HepG2 (cell line): ENCODE data around the gene VEZF1. TPM values are rescaled to one million over a fixed set of nuclear protein-coding genes. Genes with fewer than 3 reads are reported as not detected.

Source experiments
- ATAC-seq: fragments of 200-7000 bp; cut with Tn5 transposase; 3 replicates; pipeline ENCODE4 v1.9.1; 2020; ENCODE audit warnings: mild to moderate bottlenecking, moderate library complexity
- BruUV-seq: library from RNA; stranded (reverse); fragments of 400-500 nt; replicated peaks from 2 replicates; lab custom pipeline; 2021; lab: Mats Ljungman, UMichigan
- CTCF ChIA-PET: fragments of 300-600 bp; formaldehyde crosslinking; extraction: SDS; loops from one replicate; lab custom pipeline; 2021; ENCODE audit warnings: low total read pairs, inconsistent platforms, low intra/inter-chr PET ratio; lab: Yijun Ruan, JAX
- POLR2A ChIA-PET: fragments of 350-600 bp; sonication (Branson Sonifier 250); formaldehyde crosslinking; loops from one replicate; lab custom pipeline; 2020; ENCODE audit warnings: antibody characterized with exemption, inconsistent platforms; lab: Yijun Ruan, JAX
- DNase-seq: peaks from one replicate; pipeline ENCODE4 v3.0.0-alpha.2; 2015; ENCODE audit warnings: low spot score
- FAIRE-seq: peaks from 3 replicates; lab custom pipeline; 2011; peaks lifted over from hg19 to GRCh38; lab: Jason Lieb, UNC
- H2AFZ ChIP-seq: one replicate; pipeline ENCODE4 v1.6.1; 2011; ENCODE audit warnings: low read length, inconsistent platforms
- H3K27ac ChIP-seq: fragments of 300-600 bp; 3 replicates; pipeline ENCODE4 v1.8.0; 2011; ENCODE audit warnings: mixed run types, mild to moderate bottlenecking, mixed read lengths, low read length, inconsistent platforms; ENCODE audit not compliant: insufficient read depth; ENCODE audit errors: extremely low read length
- H3K27me3 ChIP-seq, 2 experiments: fragments of 200-600 bp in 1 of 2; 2 replicates in 1 of 2; 3 replicates in 1 of 2; pipeline versions ENCODE4 v1.6.0 to v1.8.0; 2011; ENCODE audit warnings: low read length in 2 of 2, mild to moderate bottlenecking in 2 of 2, moderate library complexity in 2 of 2, inconsistent platforms in 1 of 2; ENCODE audit not compliant: insufficient read depth in 2 of 2, control insufficient read depth in 1 of 2
- H3K36me3 ChIP-seq, 2 experiments: fragments of 200-600 bp in 1 of 2; replicated peaks in 1 of 2; 2 replicates in 1 of 2; 3 replicates in 1 of 2; pipeline versions ENCODE4 v1.5.1 to v1.8.0; 2011; ENCODE audit warnings: low read length in 2 of 2, inconsistent platforms in 1 of 2; ENCODE audit not compliant: insufficient read depth in 2 of 2, control insufficient read depth in 1 of 2
- H3K4me1 ChIP-seq: 2 replicates; pipeline ENCODE4 v1.5.1; 2012; ENCODE audit warnings: low read length, inconsistent platforms; ENCODE audit not compliant: insufficient read depth
- H3K4me2 ChIP-seq: 2 replicates; pipeline ENCODE4 v1.6.0; 2011; ENCODE audit warnings: low read depth, low read length, inconsistent platforms
- H3K4me3 ChIP-seq, 3 experiments: fragments of 200-600 bp in 1 of 3; sonication (generic), shearing (Covaris generic) in 1 of 3; replicated peaks in 1 of 3; 2 replicates each; pipeline ENCODE4 v1.5.1; 2011 to 2016; ENCODE audit warnings: low read length in 3 of 3, inconsistent platforms in 2 of 3, low read depth in 2 of 3, mild to moderate bottlenecking in 2 of 3, control low read depth in 1 of 3, mixed read lengths in 1 of 3; ENCODE audit not compliant: insufficient read depth in 1 of 3
- H3K79me2 ChIP-seq: one replicate; pipeline ENCODE4 v1.6.1; 2011; ENCODE audit warnings: low read length, inconsistent platforms; ENCODE audit not compliant: insufficient read depth
- H3K9ac ChIP-seq: 2 replicates; pipeline ENCODE4 v1.6.0; 2011; ENCODE audit warnings: mild to moderate bottlenecking, low read depth, low read length, inconsistent platforms; ENCODE audit not compliant: insufficient read depth
- H3K9me3 ChIP-seq: 2 replicates; pipeline ENCODE4 v1.5.1; 2012; ENCODE audit warnings: mild to moderate bottlenecking, low read length
- H4K20me1 ChIP-seq: 2 replicates; pipeline ENCODE4 v1.6.0; 2011; ENCODE audit warnings: inconsistent platforms, mild to moderate bottlenecking, low read length, moderate library complexity; ENCODE audit not compliant: insufficient read depth
- ASH2L ChIP-seq: fragments of 300-600, 200-600 bp; sonication (generic); IDR thresholded peaks from 2 replicates; pipeline ENCODE4 v1.7.0; 2017; ENCODE audit warnings: low read depth, mild to moderate bottlenecking, moderate library complexity, mixed read lengths, low read length; ENCODE audit not compliant: insufficient read length
- DNMT1 ChIP-seq: sonication (generic); formaldehyde crosslinking; IDR thresholded peaks from 2 replicates; pipeline ENCODE4 v1.5.1; 2020; ENCODE audit warnings: mild to moderate bottlenecking, missing genetic modification reagents
- ELF3 ChIP-seq: IDR thresholded peaks from 2 replicates; pipeline ENCODE4 v1.6.1; 2016; ENCODE audit warnings: missing genetic modification reagents, missing compliant biosample characterization
- HDAC1 ChIP-seq: sonication (generic); formaldehyde crosslinking; IDR thresholded peaks from 2 replicates; pipeline ENCODE4 v1.5.1; 2020; ENCODE audit warnings: mild to moderate bottlenecking, missing genetic modification reagents
- HNRNPLL ChIP-seq: fragments of 200-400 bp; formaldehyde crosslinking; IDR thresholded peaks from 2 replicates; pipeline ENCODE4 v1.6.1; 2017; ENCODE audit warnings: mild to moderate bottlenecking, low read depth, low read length; ENCODE audit not compliant: poor library complexity, severe bottlenecking
- NR2F1 ChIP-seq, 2 experiments: fragments of 450-650 bp in 1 of 2; formaldehyde crosslinking in 1 of 2; IDR thresholded peaks; 2 replicates each; pipeline versions ENCODE4 v1.5.0 to v1.6.1; 2016 to 2020; ENCODE audit warnings: mild to moderate bottlenecking in 1 of 2, missing compliant biosample characterization in 1 of 2, missing genetic modification reagents in 1 of 2, moderate library complexity in 1 of 2
- PHF8 ChIP-seq: sonication (generic); formaldehyde crosslinking; IDR thresholded peaks from 2 replicates; pipeline ENCODE4 v1.5.0; 2020; ENCODE audit warnings: missing genetic modification reagents
- ZC3H13 ChIP-seq: sonication (generic); formaldehyde crosslinking; IDR thresholded peaks from 2 replicates; pipeline ENCODE4 v1.8.1; 2023; ENCODE audit warnings: mild to moderate bottlenecking, missing genetic modification reagents, moderate library complexity
- ZFX ChIP-seq: sonication (generic); formaldehyde crosslinking; IDR thresholded peaks from 2 replicates; pipeline ENCODE4 v1.4.0; 2020; ENCODE audit warnings: mild to moderate bottlenecking, low read depth, missing genetic modification reagents, moderate library complexity
- ZNF138 ChIP-seq: sonication (generic); formaldehyde crosslinking; IDR thresholded peaks from 2 replicates; pipeline ENCODE4 v1.5.0; 2020; ENCODE audit warnings: mild to moderate bottlenecking, low read depth, missing genetic modification reagents
- ZNF20 ChIP-seq: sonication (generic); formaldehyde crosslinking; IDR thresholded peaks from 2 replicates; pipeline ENCODE4 v1.4.0; 2020; ENCODE audit warnings: mild to moderate bottlenecking, moderate library complexity, missing genetic modification reagents
- ZNF232 ChIP-seq: sonication (generic); formaldehyde crosslinking; IDR thresholded peaks from 2 replicates; pipeline ENCODE4 v1.4.0; 2020; ENCODE audit warnings: missing genetic modification reagents, borderline replicate concordance
- ZNF251 ChIP-seq: sonication (generic); formaldehyde crosslinking; IDR thresholded peaks from 2 replicates; pipeline ENCODE4 v1.9.0; 2021; ENCODE audit warnings: mild to moderate bottlenecking, missing genetic modification reagents
- ZNF280B ChIP-seq: sonication (generic); formaldehyde crosslinking; IDR thresholded peaks from 2 replicates; pipeline ENCODE4 v1.5.0; 2020; ENCODE audit warnings: missing genetic modification reagents, mild to moderate bottlenecking, borderline replicate concordance
- ZNF331 ChIP-seq: sonication (generic); formaldehyde crosslinking; IDR thresholded peaks from 2 replicates; pipeline ENCODE4 v1.4.0; 2020; ENCODE audit warnings: missing genetic modification reagents
- ZNF350 ChIP-seq: sonication (generic); formaldehyde crosslinking; IDR thresholded peaks from 2 replicates; pipeline ENCODE4 v1.4.0; 2020; ENCODE audit warnings: mild to moderate bottlenecking, low read depth, missing genetic modification reagents, borderline replicate concordance
- ZNF362 ChIP-seq: sonication (generic); formaldehyde crosslinking; IDR thresholded peaks from 2 replicates; pipeline ENCODE4 v1.4.0; 2020; ENCODE audit warnings: missing genetic modification reagents, mild to moderate bottlenecking, borderline replicate concordance
- ZNF746 ChIP-seq: sonication (generic); formaldehyde crosslinking; IDR thresholded peaks from 2 replicates; pipeline ENCODE4 v1.8.0; 2022; ENCODE audit warnings: mild to moderate bottlenecking, missing genetic modification reagents
- WGBS: methylation state at CpG from one replicate; pipeline ENCODE4 v1.1.6; 2017; ENCODE audit warnings: low lambda C conversion rate; 5-methylcytosine and 5-hydroxymethylcytosine counted together
- in situ Hi-C: cut with HindIII; loops from 2 replicates; pipeline ENCODE4 v1.10.0; 2017; ENCODE audit warnings: low pct_unique_long_range_greater_than_20kb; ENCODE audit not compliant: extremely low pct_ligation_motif_present
- intact Hi-C: fragments of 100-400 bp; cut with micrococcal nuclease; formaldehyde crosslinking; loops from one replicate; pipeline ENCODE4 v1.10.0; 2022; ENCODE audit not compliant: unreplicated experiment
- polyA plus RNA-seq, 8 experiments: library from polyadenylated mRNA; depleted of rRNA in 3 of 8; stranded (reverse) in 7 of 8; unstranded in 1 of 8; fragments of >200 nt; fragmentation: Illumina TruSeq in 4 of 8; extraction: Trizol in 4 of 8; gene quantifications; 2 replicates each; pipeline versions ENCODE4 v1.2.1 to v1.2.3, GENCODE V29; 2011 to 2016; ENCODE audit warnings: low read depth in 4 of 8, missing spikeins in 1 of 8, mixed read lengths in 1 of 8; ENCODE audit not compliant: insufficient read depth in 1 of 8
- total RNA-seq, 5 experiments: library from RNA; depleted of rRNA; stranded (reverse); fragments of >200 nt; fragmentation: Illumina TruSeq; extraction: Trizol; gene quantifications; 2 replicates each; pipeline ENCODE4 v1.2.3, GENCODE V29; 2016; ENCODE audit warnings: low read depth in 1 of 5

Gene VEZF1
- total and polyA plus RNA-seq, 2 of the 13 experiments (the other 11 are each of a cell fraction or from before 2014, with no cell fraction given): 45.9 to 49.7 TPM

- TF ChIP-seq ZNF331 (CRISPR knock-in tag): 0 out of 2 replicates have a peak, but pooled peaks have one; percentile 41
Measured at GRCh38 chr17:57955183-57955931, 32.7 kb downstream of the VEZF1 start, which contains the start of gene CUEDC1 (continued).

DNA sequence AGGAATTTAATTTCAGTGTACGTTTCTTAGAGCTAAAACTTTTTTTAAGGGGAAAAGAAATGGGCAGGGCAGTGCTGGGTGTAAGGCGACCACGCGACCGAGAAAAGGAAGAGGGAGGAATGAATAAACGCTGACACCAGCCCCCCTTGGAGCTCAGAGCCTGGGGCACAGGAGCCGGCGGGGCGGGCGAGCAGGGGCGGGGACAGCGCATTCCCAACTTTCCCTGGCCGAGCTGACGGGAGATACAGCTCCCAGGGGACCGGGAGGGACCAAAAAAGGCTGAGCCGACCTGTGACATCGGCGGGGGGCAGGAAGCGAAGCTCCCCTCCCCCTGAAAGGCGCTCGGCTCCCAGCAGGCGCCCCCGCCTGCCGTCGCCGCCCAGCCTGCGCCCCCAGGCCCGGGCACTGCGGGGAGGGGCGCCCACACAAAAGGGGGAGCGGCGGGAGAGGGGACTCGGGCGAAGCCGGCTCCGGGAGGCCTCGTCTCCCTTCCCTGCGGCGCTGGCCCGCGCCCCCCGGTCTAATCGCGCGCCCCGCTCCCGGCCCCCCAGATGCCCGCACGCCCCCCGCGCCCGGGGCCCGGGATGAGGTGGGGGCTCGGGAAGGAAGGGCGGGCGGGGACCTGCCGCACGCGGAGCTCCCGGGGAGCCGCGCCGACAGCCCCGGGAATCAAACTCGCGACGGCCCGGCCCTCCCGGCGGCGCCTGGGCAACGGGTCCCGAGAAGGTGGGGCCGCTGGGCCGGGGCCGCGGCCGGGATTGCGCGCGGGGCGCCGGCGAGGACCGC, 33.5 kb downstream of the VEZF1 start:
- Histone ChIP-seq H3K27ac (peak overlapping the region; percentile 15), H3K9ac (peak overlapping the region; percentile 84), H3K9me3 (no peaks in the 10 kb centered on the region), H4K20me1 (no peaks in the 10 kb centered on the region), H3K4me2 (peak overlapping the region; percentile 94), H3K27me3 (peaks cover 14 to 32% of the 10 kb centered on the region in 2 experiments), H3K79me2 (no peaks in the 10 kb centered on the region), H2AFZ (no peak overlapping the region), H3K36me3 (no peaks in the 10 kb centered on the region), H3K4me1 (peaks cover 65% of the 10 kb centered on the region), H3K4me3 (peak overlapping the region; percentile 71 to 92 (median 73))
- ATAC-seq (peak; percentile 39), DNase-seq (no peak), FAIRE-seq (no peak)
- intact Hi-C loops (loop anchor here (2.0 kb wide), 1 partner anchor 14 kb away; no protein-coding TSS in a partner anchor), in situ Hi-C loops (loop anchor here (5.0 kb wide), 1 partner anchor 47 kb away; no protein-coding TSS in a partner anchor)
- 2% methylated on average over 23 of the region's 85 CpGs for WGBS
- BruUV-seq: no TSS peak
- ChIA-PET POLR2A (interaction anchor here (0.8 to 6.6 kb wide), 10 partner anchors 8 to 61 kb away, joined by 3 to 35 read pairs (median 14); partner anchors contain the start of gene SRSF1), CTCF (interaction anchor here (1.3 kb wide), 1 partner anchor 97 kb away, joined by 3 read pairs; no protein-coding TSS in a partner anchor)
- TF ChIP-seq NR2F1 (CRISPR knock-in tag; IDR thresholded peaks at IDR 0.05) (no peak), ZC3H13 (CRISPR knock-in tag) (no peak), PHF8 (CRISPR knock-in tag) (no peak), ZNF280B (CRISPR knock-in tag) (0 out of 2 replicates have a peak, but pooled peaks have one; percentile 30), ZNF20 (CRISPR knock-in tag) (no peak), HDAC1 (CRISPR knock-in tag) (no peak; the same call in 1 of the 2 replicates), ZNF350 (CRISPR knock-in tag) (no peak), ZFX (peak; percentile 15), HNRNPLL (no peak), ZNF362 (no peak), ELF3 (CRISPR knock-in tag) (no peak), ZNF251 (CRISPR knock-in tag) (no peak), ZNF138 (CRISPR knock-in tag) (no peak), ASH2L (peak; percentile 20), ZNF746 (CRISPR knock-in tag) (peak; percentile 46; the same call in 1 of the 2 replicates), ZNF232 (CRISPR knock-in tag) (0 out of 2 replicates have a peak, but pooled peaks have one; percentile 12), DNMT1 (CRISPR knock-in tag) (no peak)
